GM23248 (cell line): ENCODE measurements around the gene POLN.

Experiments
- EZH2 ChIP-seq: fragments of 200-600 bp; sonication (generic); IDR thresholded peaks from 2 replicates; pipeline ENCODE4 v1.6.1; 2018; ENCODE audit warnings: antibody characterized with exemption, mild to moderate bottlenecking; ENCODE audit not compliant: insufficient read depth, poor library complexity, severe bottlenecking
- EZH2phosphoT487 ChIP-seq: fragments of 200-600 bp; sonication (generic); IDR thresholded peaks from 2 replicates; pipeline ENCODE4 v1.6.1; 2018; ENCODE audit warnings: antibody characterized with exemption, moderate library complexity, mild to moderate bottlenecking, low read depth; ENCODE audit not compliant: insufficient read depth

DNA sequence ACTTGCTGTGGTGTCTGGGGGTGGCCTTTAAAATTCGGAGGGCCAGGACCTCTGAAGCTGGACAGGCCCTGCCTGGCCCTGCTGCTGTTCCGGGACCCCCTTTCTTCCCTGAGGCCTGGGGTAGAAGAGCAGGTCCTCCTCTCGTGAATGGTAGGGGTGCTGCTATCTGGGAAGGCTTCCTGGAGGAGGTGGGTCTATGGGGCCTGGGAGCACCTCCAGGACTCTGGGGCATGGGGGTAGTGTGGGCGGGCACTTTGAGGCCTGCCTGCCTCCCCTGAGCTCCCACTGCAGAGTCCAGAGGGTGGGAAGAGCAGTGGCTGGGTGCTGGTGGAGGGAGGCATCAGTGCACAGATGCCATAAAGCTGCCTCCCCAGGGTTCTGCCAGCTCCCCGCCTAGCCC is 24.9 kb upstream of the POLN start:
- TF ChIP-seq EZH2 (no peak), EZH2phosphoT487 (no peak)
